Measurements from ENCODE around the gene S100PBP. TPM values are rescaled to one million over a fixed set of nuclear protein-coding genes. Genes with fewer than 3 reads are reported as not detected.
"Not testable (repeated sequence)": the region's sequence is repeated elsewhere in the genome, so short reads cannot be mapped to it uniquely, and the experiment has no call there.

Gene S100PBP
- total and polyA plus RNA-seq, 2 donors: 24.6 to 29.1 TPM

DNA sequence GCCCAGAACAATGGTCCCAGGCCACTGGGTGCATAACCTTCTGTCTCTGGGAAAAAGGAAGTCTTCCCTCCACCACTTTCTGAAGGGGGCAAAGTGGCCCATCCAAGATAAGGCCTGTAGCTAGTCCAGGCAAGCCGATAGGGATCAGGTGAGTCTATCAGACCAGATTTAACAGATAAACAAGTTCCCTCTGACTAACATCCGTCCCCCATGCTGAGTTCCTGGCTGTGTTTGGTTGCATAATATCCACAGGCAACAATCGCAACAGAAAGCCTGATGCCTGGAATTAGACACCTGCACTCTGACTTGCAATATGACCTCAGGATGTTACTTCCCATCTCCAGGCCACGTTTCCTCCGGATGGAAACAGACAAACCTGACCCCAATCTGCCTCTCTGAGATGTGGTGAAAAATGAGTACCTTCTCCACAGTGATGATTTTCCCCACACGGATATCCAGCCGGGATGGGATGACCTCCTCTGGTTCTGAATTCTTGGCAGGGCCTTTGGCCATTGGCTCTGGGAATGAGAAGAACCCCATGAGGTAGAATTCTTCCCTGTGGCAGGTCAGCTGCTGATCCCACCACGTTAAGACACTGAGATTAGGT lies 36.7 kb upstream of the S100PBP start:
- WGBS: 94% methylated on average over 8 of the region's 8 CpGs
- Histone ChIP-seq H3K36me3 (ENCODE audit: control insufficient read depth in 2 of 2, insufficient read depth in 2 of 2, low read length in 1 of 2) (peaks cover 58 to 80% of the 10 kb centered on the region in 2 donors), H3K4me1 (ENCODE audit: control insufficient read depth in 2 of 2, insufficient read depth in 2 of 2, low read length in 2 of 2) (no peaks in the 10 kb centered on the region), H3K27ac (ENCODE audit: low read depth in 1 of 2, low read length in 1 of 2) (peak overlapping the region in 1 of 2 donors; percentile 65), H3K4me3 (ENCODE audit: low read length in 2 of 2) (no peak overlapping the region), H3K9me3 (ENCODE audit: control insufficient read depth in 2 of 2, insufficient read depth in 1 of 2, low read length in 1 of 2) (no peaks in the 10 kb centered on the region), H3K27me3 (ENCODE audit: control insufficient read depth in 2 of 2, insufficient read depth in 1 of 2, low read length in 1 of 2) (no peaks in the 10 kb centered on the region)
- no peak for DNase-seq (ENCODE audit: low read depth in 6 of 9, low spot score in 9 of 9)

DNA sequence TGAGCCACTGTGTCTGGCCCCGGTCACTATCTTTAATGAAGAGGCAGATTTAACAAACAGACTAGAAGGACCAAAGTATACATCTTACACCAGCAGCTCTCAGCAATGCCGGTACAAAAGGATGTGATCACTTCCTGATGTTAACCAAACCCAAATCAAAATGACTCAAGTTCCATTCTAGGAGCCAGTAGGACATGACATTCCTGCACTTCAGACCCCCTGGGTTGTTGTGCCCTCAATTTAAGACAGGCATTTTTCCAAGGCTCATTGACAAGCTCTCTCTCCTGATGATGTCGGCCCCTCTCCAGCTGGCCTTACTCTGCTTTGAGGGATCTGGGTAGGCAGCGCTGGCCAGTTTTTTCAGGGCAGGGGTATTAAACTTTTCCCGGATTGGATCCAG lies 35.4 kb upstream of the S100PBP start:
- Histone ChIP-seq H3K4me3 (ENCODE audit: low read length in 2 of 2) (no peak overlapping the region), H3K27ac (ENCODE audit: low read depth in 1 of 2, low read length in 1 of 2) (no peak overlapping the region), H3K9me3 (ENCODE audit: control insufficient read depth in 2 of 2, insufficient read depth in 1 of 2, low read length in 1 of 2) (no peaks in the 10 kb centered on the region), H3K36me3 (ENCODE audit: control insufficient read depth in 2 of 2, insufficient read depth in 2 of 2, low read length in 1 of 2) (peaks cover 61 to 85% of the 10 kb centered on the region in 2 donors), H3K27me3 (ENCODE audit: control insufficient read depth in 2 of 2, insufficient read depth in 1 of 2, low read length in 1 of 2) (no peaks in the 10 kb centered on the region), H3K4me1 (ENCODE audit: control insufficient read depth in 2 of 2, insufficient read depth in 2 of 2, low read length in 2 of 2) (no peaks in the 10 kb centered on the region)
- DNase-seq (ENCODE audit: low read depth in 6 of 9, low spot score in 9 of 9): no peak
- WGBS: 96% methylated on average over 5 of the region's 5 CpGs

DNA sequence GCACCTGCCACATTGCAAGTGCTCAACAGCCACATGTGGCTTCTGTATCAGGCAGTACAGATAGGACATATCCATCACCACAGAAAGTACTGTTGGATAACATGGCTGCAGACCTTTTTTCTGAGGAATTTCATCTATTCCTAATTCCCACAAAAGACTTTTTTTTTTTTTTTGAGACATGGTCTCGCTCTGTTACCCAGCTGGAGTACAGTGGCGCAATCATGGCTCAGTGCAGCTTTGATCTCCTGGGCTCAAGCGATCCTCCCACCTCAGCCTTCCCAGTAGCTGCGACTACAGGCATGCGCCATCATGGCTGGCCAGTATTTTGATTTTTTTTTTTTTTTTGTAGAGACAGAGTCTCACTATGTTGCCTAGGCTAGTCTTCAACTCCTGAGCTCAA lies 33.6 kb upstream of the S100PBP start:
- H3K27ac ChIP-seq (ENCODE audit: low read depth in 1 of 2, low read length in 1 of 2): no peak overlapping the region
- H3K27me3 ChIP-seq (ENCODE audit: control insufficient read depth in 2 of 2, insufficient read depth in 1 of 2, low read length in 1 of 2): no peaks in the 10 kb centered on the region
- no peak for DNase-seq (ENCODE audit: low read depth in 6 of 9, low spot score in 9 of 9)
- no peaks in the 10 kb centered on the region for H3K4me1 ChIP-seq (ENCODE audit: control insufficient read depth in 2 of 2, insufficient read depth in 2 of 2, low read length in 2 of 2)
- no peaks in the 10 kb centered on the region for H3K9me3 ChIP-seq (ENCODE audit: control insufficient read depth in 2 of 2, insufficient read depth in 1 of 2, low read length in 1 of 2)
- over 99% methylated on average over 5 of the region's 5 CpGs for WGBS
- peaks cover 71 to 85% of the 10 kb centered on the region in 2 donors for H3K36me3 ChIP-seq (ENCODE audit: control insufficient read depth in 2 of 2, insufficient read depth in 2 of 2, low read length in 1 of 2)
- H3K4me3 ChIP-seq (ENCODE audit: low read length in 2 of 2): no peak overlapping the region

DNA sequence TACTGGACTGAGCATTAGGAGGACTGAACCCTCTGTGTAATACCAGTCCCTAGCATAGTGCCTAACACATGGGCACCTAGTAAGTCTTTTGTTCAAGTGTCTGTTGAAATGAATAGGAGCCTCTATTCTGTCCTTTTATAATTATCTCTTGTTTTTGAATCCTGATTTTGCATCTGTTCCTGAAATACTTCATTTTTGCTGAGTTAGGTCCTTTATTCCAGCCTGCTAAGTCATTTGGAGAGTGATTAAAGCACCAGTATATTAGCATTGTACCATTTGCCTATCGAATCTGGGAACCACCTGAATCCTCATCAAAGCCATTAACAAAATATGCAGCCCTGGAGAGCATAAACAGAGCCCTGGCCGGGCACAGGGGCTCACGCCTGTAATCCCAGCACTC lies 32.6 kb upstream of the S100PBP start:
- peaks cover 63 to 81% of the 10 kb centered on the region in 2 donors for H3K36me3 ChIP-seq (ENCODE audit: control insufficient read depth in 2 of 2, insufficient read depth in 2 of 2, low read length in 1 of 2)
- 98% methylated on average over 3 of the region's 3 CpGs for WGBS
- H3K27ac ChIP-seq (ENCODE audit: low read depth in 1 of 2, low read length in 1 of 2): no peak overlapping the region
- no peaks in the 10 kb centered on the region for H3K9me3 ChIP-seq (ENCODE audit: control insufficient read depth in 2 of 2, insufficient read depth in 1 of 2, low read length in 1 of 2)
- H3K27me3 ChIP-seq (ENCODE audit: control insufficient read depth in 2 of 2, insufficient read depth in 1 of 2, low read length in 1 of 2): no peaks in the 10 kb centered on the region
- no peaks in the 10 kb centered on the region for H3K4me1 ChIP-seq (ENCODE audit: control insufficient read depth in 2 of 2, insufficient read depth in 2 of 2, low read length in 2 of 2)
- H3K4me3 ChIP-seq (ENCODE audit: low read length in 2 of 2): no peak overlapping the region
- DNase-seq (ENCODE audit: low read depth in 6 of 9, low spot score in 9 of 9): no peak

DNA sequence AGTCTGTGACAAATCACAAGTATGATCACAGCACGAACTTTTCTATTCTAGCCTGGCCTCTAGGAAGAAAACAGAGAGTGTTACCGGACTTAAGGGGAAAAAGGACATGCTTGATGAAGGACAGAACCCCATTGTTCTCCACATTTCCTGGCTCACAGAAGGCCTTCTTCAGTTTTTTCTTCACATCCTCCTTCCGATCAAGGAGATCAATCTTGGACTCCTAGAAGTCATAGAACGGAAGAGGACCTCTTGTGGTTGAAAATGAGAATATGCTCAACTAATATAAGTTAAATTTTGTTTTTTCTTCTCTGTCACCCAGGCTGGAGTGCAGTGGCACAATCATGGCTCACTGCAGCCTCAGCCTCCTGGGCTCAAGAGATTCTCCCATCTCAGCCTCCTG lies 30.6 kb upstream of the S100PBP start:
- no peak overlapping the region for H3K4me3 ChIP-seq (ENCODE audit: low read length in 2 of 2)
- H3K27me3 ChIP-seq (ENCODE audit: control insufficient read depth in 2 of 2, insufficient read depth in 1 of 2, low read length in 1 of 2): no peaks in the 10 kb centered on the region
- DNase-seq (ENCODE audit: low read depth in 6 of 9, low spot score in 9 of 9): no peak
- peaks cover 43 to 73% of the 10 kb centered on the region in 2 donors for H3K36me3 ChIP-seq (ENCODE audit: control insufficient read depth in 2 of 2, insufficient read depth in 2 of 2, low read length in 1 of 2)
- WGBS: 94% methylated on average over 4 of the region's 4 CpGs
- H3K9me3 ChIP-seq (ENCODE audit: control insufficient read depth in 2 of 2, insufficient read depth in 1 of 2, low read length in 1 of 2): no peaks in the 10 kb centered on the region
- no peak overlapping the region for H3K27ac ChIP-seq (ENCODE audit: low read depth in 1 of 2, low read length in 1 of 2)
- no peaks in the 10 kb centered on the region for H3K4me1 ChIP-seq (ENCODE audit: control insufficient read depth in 2 of 2, insufficient read depth in 2 of 2, low read length in 2 of 2)

DNA sequence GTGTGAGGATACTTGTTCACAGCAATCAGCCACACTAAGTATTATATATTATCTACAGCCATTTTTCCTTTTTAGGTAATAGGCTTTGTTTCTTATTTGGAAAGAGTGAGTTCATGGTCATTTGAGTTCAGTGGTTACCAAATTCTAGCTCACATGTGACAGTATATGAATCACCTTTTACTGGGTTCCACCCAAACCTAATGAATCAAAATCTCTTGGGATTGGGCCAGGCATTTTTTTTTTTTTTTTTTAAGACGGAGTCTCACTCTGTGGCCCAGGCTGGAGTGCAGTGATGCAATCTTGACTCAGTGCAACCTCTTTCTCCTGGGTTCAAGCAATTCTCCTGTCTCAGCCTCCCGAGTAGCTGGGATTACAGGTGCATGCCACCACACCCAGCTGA lies 28.1 kb upstream of the S100PBP start:
- not testable (repeated sequence) for DNase-seq (ENCODE audit: low read depth in 6 of 9, low spot score in 9 of 9); H3K27ac ChIP-seq (ENCODE audit: low read depth in 1 of 2, low read length in 1 of 2); H3K4me1 ChIP-seq (ENCODE audit: control insufficient read depth in 2 of 2, insufficient read depth in 2 of 2, low read length in 2 of 2); H3K9me3 ChIP-seq (ENCODE audit: control insufficient read depth in 2 of 2, insufficient read depth in 1 of 2, low read length in 1 of 2); H3K4me3 ChIP-seq (ENCODE audit: low read length in 2 of 2); H3K27me3 ChIP-seq (ENCODE audit: control insufficient read depth in 2 of 2, insufficient read depth in 1 of 2, low read length in 1 of 2)
- WGBS: 94% methylated on average over 2 of the region's 2 CpGs
- H3K36me3 ChIP-seq (ENCODE audit: control insufficient read depth in 2 of 2, insufficient read depth in 2 of 2, low read length in 1 of 2): peaks cover 30 to 70% of the 10 kb centered on the region in 2 donors

DNA sequence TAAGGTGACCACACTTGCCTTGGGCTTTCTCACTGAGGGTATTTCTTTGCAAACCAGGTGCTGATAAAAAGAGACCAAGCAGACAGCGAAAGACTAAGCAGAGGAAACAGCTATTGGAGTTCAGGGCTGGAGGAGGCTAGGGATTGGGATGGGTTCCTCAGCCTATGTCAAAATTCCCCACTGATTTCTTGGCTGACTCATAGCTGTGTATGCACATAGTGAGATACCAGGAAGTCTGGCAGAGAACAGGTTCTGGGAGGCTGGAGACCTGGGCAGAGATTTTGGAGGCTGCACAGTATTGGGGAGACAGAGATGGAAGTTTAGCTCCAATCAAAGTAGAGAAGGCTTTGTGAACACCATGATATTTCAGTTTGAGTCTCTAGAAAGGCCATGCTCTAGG lies 25.6 kb upstream of the S100PBP start:
- H3K36me3 ChIP-seq (ENCODE audit: control insufficient read depth in 2 of 2, insufficient read depth in 2 of 2, low read length in 1 of 2): peaks cover 21 to 64% of the 10 kb centered on the region in 2 donors
- 97% methylated on average over 1 of the region's 1 CpG for WGBS
- H3K9me3 ChIP-seq (ENCODE audit: control insufficient read depth in 2 of 2, insufficient read depth in 1 of 2, low read length in 1 of 2): no peaks in the 10 kb centered on the region
- H3K4me1 ChIP-seq (ENCODE audit: control insufficient read depth in 2 of 2, insufficient read depth in 2 of 2, low read length in 2 of 2): no peaks in the 10 kb centered on the region
- DNase-seq (ENCODE audit: low read depth in 6 of 9, low spot score in 9 of 9): no peak
- no peaks in the 10 kb centered on the region for H3K27me3 ChIP-seq (ENCODE audit: control insufficient read depth in 2 of 2, insufficient read depth in 1 of 2, low read length in 1 of 2)
- H3K4me3 ChIP-seq (ENCODE audit: low read length in 2 of 2): no peak overlapping the region
- H3K27ac ChIP-seq (ENCODE audit: low read depth in 1 of 2, low read length in 1 of 2): no peak overlapping the region

DNA sequence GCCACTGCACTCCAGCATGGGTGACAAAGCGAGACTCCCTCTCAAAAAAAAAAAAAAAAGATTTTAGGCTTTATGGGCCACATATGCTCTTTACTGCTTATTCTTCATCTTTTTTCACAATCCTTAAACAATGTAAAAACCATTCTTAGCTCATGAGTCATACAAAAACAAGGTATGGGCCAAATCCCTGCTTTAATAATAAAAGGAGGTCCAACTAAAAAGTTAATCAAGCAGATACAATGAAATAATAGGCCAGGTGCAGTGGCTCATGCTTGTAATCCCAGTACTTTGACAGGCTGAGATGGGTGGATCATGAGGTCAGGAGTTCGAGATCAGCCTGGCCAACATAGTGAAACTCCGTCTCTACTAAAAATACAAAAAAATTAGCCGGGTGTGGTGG lies 21.7 kb upstream of the S100PBP start:
- DNase-seq (ENCODE audit: low read depth in 6 of 9, low spot score in 9 of 9); H3K4me1 ChIP-seq (ENCODE audit: control insufficient read depth in 2 of 2, insufficient read depth in 2 of 2, low read length in 2 of 2); H3K4me3 ChIP-seq (ENCODE audit: low read length in 2 of 2); H3K9me3 ChIP-seq (ENCODE audit: control insufficient read depth in 2 of 2, insufficient read depth in 1 of 2, low read length in 1 of 2); H3K27ac ChIP-seq (ENCODE audit: low read depth in 1 of 2, low read length in 1 of 2); H3K27me3 ChIP-seq (ENCODE audit: control insufficient read depth in 2 of 2, insufficient read depth in 1 of 2, low read length in 1 of 2): not testable (repeated sequence)
- peaks cover 12 to 60% of the 10 kb centered on the region in 2 donors for H3K36me3 ChIP-seq (ENCODE audit: control insufficient read depth in 2 of 2, insufficient read depth in 2 of 2, low read length in 1 of 2)
- WGBS: 97% methylated on average over 4 of the region's 4 CpGs

DNA sequence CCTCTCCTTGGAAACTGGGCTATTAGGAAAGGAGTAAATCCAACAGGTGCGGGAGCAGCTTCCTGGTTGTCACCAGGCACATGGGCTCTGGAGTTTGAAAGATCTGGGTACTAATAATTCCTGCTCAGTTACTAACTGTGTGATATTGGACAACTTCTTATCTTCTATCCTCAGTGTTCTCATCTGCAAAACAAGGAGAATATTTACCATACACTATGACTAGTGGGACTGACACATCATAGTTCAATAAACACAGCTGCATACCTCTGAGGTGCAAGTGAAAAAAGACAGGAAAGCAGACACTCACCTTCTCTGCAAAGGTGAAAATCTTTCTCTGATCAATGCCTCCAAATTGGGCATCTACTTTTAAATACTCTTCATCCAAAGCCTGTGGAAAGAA lies 20.0 kb upstream of the S100PBP start:
- 96% methylated on average over 1 of the region's 1 CpG for WGBS
- Histone ChIP-seq H3K27me3 (ENCODE audit: control insufficient read depth in 2 of 2, insufficient read depth in 1 of 2, low read length in 1 of 2) (no peaks in the 10 kb centered on the region), H3K9me3 (ENCODE audit: control insufficient read depth in 2 of 2, insufficient read depth in 1 of 2, low read length in 1 of 2) (no peaks in the 10 kb centered on the region), H3K27ac (ENCODE audit: low read depth in 1 of 2, low read length in 1 of 2) (no peak overlapping the region), H3K36me3 (ENCODE audit: control insufficient read depth in 2 of 2, insufficient read depth in 2 of 2, low read length in 1 of 2) (peaks cover 12 to 57% of the 10 kb centered on the region in 2 donors), H3K4me3 (ENCODE audit: low read length in 2 of 2) (no peak overlapping the region), H3K4me1 (ENCODE audit: control insufficient read depth in 2 of 2, insufficient read depth in 2 of 2, low read length in 2 of 2) (peaks cover 0 to 5% of the 10 kb centered on the region in 2 donors)
- DNase-seq (ENCODE audit: low read depth in 6 of 9, low spot score in 9 of 9): no peak

Data from thymus (tissue), 11 donors.